Measurements from ENCODE around the gene CUX1.
"Not testable (repeated sequence)": the region's sequence is repeated elsewhere in the genome, so short reads cannot be mapped to it uniquely, and the experiment has no call there.

CUX1 gene

GRCh38 chr7:102165136-102165535, 347.7 kb downstream of the CUX1 start:
- DNase-seq, result no peak

DNA sequence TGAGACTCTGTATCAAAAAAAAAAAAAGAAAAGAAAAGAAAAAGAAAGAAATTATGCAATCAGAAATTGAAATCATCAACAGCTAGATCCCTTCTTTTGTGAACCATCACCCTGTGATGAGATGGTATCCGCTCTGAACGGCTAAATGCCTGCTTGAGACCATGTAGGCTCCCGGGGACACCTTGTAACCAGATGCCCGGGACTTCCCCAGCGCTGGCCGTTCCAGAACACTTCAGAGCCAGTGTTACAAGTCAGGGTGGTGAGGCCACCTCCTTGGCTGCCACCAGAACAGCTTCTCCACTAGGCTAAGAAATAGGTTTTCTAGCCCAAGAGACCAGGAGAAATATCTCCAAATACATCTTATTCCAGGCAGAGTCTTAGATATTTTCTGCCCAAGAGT, 349.8 kb downstream of the CUX1 start:
- DNase-seq, result no peak

- DNase-seq, result no peak
Observed at GRCh38 chr7:102169651-102170392, 352.4 kb downstream of the CUX1 start.

DNA sequence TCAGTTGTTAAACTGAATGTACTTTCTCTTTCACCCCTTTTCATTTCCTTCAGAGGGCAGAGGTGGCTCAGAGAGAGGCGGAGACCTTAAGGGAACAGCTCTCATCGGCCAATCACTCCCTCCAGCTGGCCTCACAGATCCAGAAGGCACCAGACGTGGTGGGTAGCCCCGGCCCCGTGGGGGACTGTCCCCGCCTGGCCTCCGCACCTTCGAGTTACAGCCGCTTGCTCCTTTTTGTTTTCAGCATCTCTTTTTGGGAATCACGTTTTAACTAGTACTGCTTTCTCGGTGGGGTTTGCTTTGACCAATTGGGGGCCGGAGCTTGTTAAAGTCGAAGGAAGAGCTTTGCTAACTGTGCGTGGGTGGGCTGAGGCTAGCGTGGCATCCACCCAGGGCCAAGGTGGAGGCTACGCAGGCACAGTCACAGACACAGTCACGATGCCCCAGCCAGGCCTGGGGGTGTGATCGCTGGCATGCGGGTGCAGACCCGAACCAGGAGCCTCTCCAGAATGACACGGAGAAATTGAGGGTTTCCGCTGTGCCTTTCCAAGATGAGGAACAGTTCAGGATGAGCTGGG, 353.1 kb downstream of the CUX1 start:
- no peak for DNase-seq

GRCh38 chr7:102173669-102174068, 356.2 kb downstream of the CUX1 start:
- no peak for DNase-seq

DNA sequence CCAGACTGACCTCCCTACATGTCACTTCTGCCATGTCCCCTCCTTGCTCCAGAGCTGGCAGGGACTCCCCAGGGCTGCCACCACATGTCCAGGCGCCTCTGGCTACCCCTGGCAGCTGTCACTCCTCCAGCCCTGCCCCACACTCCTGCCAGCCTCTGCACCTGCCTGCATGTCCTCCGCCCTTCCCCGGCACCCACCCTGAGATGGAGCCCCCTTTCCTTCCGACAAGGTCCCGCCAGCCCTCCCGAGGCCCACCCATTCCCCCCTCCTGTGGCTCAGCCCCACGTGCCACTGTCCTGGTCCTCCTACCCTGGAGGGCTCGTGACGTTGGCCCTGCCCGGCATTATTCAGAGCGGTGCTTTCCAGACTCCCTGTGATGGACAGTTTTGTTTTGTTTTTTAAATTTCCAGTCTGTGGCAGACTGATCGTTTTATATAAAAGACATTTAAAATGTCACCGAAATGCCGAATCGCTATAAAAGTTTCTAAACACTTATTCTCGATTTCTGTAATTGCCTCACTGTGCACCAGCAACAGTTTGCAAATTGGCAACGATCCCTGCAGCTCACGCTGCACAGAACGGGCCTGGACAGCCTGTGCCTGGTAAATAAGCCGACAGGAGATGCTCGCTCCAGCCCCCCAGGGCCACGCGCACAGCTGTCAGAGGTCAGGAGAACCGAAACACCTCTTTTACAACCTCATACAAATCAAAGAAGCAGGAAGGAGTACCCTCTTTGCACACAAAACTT, 358.2 kb downstream of the CUX1 start:
- DNase-seq, result no peak

- no peak for DNase-seq
Observed at GRCh38 chr7:102178410-102178809, 361.0 kb downstream of the CUX1 start.

DNA sequence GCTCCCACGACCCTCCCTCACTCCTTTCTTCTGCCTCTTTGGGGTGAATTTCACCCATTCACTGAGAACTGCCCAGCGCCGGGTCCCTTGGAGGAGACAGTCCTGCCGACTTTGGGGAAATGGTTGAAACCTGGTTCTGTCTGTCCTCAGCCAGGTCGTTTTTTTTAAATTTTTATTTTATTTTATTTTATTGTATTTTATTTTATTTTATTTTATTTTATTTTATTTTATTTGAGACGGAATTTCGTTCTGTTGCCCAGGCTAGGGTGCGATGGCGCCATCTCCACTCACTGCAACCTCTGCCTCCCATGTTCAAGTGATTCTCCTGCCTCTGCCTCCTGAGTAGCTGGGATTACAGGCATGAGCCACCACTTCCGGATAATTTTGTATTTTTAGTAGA, 363.3 kb downstream of the CUX1 start:
- DNase-seq, result no peak

DNA sequence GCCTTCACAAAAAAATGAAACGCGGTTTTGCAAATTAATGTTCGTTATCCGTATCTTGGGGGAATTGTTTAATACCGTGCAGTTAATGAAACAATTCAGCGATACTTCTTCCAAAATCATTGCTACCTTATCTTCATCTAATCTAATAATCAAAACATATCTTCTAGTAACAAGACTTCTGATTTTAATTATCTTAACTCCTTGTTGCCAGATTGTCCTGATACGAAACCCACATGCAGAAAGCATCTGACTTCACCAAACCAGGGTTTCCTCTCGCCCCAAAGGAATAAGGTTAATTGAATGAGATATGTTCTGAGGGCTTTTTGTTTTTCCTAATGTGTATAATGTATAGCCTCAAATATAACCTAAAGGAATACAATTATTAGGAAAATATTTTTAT, 364.1 kb downstream of the CUX1 start:
- DNase-seq, result no peak

DNA sequence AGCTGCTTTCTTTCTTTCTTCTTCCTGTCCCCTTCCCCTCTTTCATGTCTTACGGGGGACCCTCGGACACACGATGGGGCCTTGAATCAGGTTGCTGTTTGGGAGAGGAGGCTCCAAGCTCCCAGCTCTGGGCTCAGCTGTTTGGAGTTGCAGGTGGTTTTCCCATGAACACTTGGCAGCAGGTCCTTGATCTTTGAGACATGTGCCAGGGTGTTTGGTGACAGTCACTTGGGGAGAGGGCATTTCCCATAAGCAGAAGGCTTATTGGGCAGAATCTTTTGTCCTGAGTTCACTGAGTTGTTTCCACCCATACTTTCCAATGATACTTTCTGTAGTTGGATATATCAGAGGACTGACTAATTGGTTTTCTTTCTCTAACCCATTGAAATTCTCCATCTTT, 364.6 kb downstream of the CUX1 start:
- no peak for DNase-seq

DNA sequence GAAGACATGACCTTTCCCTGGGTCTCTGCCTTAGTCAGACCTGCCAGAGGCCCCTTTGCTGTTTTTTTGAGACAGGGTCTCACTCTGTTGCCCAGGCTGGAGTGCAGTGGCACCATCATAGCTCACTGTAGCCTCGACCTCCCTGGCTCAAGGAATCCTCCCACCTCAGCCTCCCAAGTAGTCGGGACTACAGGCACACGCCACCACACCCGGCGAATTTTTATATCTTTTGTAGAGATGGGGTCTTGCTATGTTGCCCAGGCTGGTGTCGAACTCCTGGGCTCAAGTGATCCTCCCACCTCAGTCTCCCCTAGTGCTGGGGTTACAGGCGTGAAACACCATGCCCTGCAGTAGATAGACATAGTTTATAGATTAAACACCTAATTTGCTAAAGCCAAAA, 366.4 kb downstream of the CUX1 start:
- not testable (repeated sequence) for DNase-seq

DNA sequence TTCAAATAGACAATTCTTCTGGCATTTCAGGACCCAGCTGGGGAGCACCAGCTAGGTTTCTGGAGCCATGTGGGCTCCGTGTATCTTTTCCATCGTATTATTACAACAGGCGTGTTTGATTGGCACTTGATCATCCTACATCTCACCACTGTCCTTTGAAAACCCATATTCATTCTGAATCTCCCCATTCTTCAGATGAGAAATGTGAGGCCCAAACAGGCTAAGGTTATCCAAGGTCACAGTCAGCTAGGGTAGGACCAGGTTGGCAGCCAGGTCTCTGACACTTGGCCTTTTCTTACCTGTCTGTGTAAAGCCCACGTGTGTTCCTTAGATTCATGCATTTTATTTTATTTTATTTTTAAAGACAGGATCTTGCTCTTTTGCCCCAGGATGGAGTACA, 366.9 kb downstream of the CUX1 start:
- no peak for DNase-seq

DNA sequence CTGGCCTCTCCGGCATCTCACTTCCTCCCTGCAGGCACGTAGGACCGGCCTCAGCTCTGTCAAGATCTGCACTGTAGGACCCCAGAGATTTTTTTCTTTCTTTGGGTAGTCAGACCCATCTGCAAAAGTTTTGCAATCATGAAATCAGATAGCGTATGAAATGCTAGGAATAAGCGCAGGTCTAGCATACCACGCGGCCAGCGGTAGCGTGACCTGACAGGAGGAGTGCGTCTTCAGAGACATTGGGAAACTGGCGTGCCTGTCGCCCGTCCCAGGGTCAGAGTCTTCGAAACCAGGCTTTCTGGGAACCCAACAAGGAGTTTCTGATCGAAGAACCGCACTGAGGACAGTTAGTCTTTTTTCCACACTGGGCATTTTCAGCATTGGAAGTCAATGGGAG, 368.4 kb downstream of the CUX1 start:
- no peak for DNase-seq

DNA sequence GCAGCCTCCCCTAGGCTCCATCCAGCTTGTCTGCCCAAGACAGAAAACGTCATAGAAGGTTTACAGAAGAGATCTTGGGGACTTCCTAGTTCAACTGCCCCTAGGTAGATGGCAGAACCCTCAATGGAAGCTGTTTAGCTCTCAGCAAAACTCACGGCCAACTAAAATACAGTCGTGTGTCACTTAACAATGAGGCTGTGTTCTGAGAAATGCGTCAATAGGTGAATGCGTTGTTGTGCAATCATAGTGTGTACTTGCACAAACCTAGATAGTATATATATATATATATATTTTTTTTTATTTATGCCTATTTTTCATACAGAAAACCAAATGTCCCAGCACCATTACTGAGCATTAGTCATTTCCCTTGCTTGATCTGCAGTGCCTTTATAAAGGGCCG, 368.9 kb downstream of the CUX1 start:
- DNase-seq, result no peak

DNA sequence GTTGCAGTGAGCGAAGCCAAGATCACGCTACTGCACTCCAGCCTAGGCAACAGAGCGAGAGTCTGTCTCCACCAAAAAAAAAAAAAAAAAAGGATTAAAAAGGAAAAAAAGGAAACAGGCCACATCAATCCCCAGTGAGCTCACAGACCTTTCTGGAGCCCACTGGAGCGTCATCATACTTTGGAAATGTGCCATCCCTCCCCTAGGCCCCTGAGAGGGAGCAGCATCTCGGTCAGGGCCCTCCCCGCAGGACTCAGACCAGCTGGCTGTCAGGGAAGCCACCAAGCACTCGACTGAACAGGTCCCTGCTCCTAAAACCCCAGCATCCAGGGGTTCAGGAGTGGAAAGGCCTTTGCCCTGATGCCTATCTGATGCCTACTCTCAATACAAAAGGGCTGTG, 371.3 kb downstream of the CUX1 start:
- DNase-seq, result no peak

GRCh38 chr7:102189756-102190155, 372.3 kb downstream of the CUX1 start:
- no peak for DNase-seq

DNA sequence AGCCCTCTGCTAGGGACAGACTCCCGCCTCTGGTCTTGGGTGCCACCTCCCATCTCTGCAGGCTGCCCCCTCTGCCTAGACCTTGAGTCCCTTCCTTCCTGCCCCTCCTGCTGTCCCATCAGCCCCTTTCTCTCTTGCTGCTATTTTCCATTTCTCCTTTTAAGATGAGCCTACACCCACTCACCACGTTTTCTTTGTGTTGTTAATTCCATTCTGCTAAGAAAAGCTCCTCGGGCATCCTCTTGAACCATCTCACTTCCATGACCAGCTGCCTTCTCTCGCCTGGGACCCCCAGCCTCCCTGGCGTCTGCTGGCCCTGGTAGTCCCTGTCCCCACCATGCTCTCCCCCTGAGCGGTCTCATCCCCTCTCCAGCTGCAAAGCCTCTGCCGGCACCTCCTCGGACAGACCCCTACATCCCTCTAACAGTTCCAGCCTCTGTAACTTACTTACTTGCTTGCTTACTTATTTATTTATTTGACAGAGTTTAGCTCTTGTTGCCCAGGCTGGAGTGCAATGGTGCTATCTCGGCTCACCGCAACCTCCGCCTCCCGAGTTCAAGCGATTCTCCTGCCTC, 373.4 kb downstream of the CUX1 start:
- no peak for DNase-seq

DNA sequence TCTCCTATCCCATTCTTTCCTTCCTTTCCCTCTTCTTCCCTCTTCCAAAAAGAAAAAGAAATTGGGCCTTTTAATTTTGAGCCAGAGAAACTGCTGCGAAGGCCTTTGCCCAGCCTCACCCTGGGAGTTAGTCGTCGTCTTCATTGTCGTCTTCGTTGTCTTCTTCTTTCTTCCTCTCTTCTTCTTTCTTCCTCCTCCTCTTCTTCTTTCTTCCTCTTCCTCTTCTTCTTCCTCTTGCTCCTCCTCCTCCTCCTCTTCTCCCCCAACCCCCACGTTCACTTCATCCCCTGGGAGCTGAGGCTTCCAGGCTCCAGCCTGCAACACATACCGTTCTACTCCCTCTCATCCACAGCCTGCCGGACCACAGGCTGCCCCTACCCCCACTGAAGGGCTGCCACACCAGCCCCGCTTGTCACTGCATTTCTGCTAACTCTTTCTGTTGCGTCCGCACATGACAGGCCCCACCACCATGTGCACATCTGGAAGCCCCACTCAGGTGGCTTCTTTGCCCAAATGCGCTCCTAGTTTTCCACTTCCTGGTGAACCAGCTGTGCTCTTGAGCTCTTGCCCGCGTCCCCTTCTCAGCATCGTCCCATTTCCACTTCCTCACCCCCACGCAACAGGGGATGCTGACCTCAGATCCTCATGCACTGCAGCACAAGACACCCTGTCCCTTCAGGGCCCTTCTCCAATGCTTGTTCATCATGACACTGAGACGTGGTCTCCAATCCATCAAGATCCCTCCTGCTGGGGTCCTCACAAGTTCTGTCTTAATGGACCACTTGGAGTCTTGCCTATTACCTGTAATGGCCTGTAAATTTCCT, 374.3 kb downstream of the CUX1 start:
- DNase-seq, result no peak

GRCh38 chr7:102192790-102193189, 375.4 kb downstream of the CUX1 start:
- DNase-seq, result no peak

DNA sequence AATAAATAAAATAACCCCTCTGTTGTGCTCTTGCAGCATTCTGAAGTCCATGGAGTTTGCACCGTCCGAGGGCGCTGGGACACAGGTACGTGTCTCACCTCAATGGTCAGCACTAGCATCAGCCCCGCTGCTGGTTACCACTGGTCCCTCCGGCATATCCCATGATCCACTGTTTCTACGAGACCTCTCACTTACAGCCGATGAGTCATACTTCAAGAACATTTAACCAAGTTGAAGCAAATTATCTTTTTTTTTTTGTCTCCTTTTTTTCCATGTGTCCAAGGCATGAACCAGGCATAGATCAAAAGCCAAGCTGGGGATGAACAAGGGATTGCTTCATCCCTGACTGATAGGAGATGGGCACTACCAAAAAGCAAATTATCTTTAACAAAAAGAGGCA, 376.4 kb downstream of the CUX1 start:
- DNase-seq, result no peak

DNA sequence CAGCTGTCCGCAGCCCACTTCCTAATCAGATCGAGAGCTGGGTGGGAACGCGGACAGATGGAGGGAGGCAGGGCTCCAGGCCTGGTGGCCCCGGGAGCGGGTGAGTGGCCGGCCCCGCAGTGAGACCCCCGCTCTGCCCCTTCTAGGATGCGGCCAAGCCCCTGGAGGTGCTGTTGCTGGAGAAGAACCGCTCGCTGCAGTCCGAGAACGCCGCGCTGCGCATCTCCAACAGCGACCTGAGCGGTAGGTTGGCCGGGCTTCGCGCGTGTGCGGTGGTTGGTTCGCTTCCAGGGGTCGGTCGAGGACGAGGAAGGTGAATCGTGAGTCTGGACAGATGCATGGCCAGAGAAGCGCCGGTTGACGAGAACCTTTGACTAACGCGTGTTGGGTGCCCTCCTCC, 377.9 kb downstream of the CUX1 start:
- no peak for DNase-seq

- no peak for DNase-seq
Observed at GRCh38 chr7:102196028-102196427, 378.6 kb downstream of the CUX1 start.

DNA sequence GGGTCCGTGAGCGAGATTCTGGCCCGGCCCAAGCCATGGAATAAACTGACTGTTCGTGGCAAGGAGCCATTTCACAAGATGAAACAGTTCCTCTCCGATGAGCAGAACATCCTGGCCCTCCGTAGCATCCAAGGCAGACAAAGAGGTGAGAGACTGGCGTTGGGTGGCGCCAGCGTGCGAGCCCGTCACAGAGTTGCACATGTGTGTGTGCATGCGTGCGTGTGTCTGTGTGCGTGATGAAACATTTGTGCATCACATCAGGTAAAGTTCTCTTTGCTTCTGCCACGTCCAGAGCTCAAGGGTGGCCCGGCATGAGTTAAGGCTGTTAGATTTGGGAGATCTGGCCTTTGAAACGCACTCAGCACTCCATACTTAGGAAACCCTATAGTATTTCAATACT, 379.7 kb downstream of the CUX1 start:
- DNase-seq, result no peak
